Measurements from ENCODE around the gene GHDC.
"Not testable (repeated sequence)": the region's sequence is repeated elsewhere in the genome, so short reads cannot be mapped to it uniquely, and the experiment has no call there.

GRCh38 chr17:42186191-42186590 lies 8.1 kb downstream of the GHDC start:
- TF ChIP-seq CTCF (conservative IDR thresholded peaks at IDR 0.05 in 1 of 2, IDR thresholded peaks at IDR 0.05 in 1 of 2; ENCODE audit: extremely low read depth in 1 of 2, insufficient read depth in 1 of 2, low read depth in 1 of 2, low read length in 2 of 2); EZH2 (IDR thresholded peaks at IDR 0.05; ENCODE audit: borderline replicate concordance, low read length): not testable (repeated sequence)

Measured in mammary epithelial cell (primary cell).